A172 (cell line): ENCODE results near the gene SPEG. TPM values are rescaled to one million over a fixed set of nuclear protein-coding genes. Genes with fewer than 3 reads are reported as not detected.
"Not testable (repeated sequence)": the region's sequence is repeated elsewhere in the genome, so short reads cannot be mapped to it uniquely, and the experiment has no call there.

Experiments
- DNase-seq: peaks from one replicate; pipeline ENCODE4 v3.0.0-alpha.2; 2015; ENCODE audit warnings: low spot score
- total RNA-seq: library from RNA; depleted of rRNA; stranded (reverse); fragments of >200 nt; shearing (Covaris generic); gene quantifications from 2 replicates; pipeline ENCODE4 v1.2.3, GENCODE V29; 2014; rRNA removed

The SPEG gene
- 30.0 and 32.9 TPM in 2 replicates for total RNA-seq

- no peak for DNase-seq
Measured at GRCh38 chr2:219434718-219435525, at the start of gene SPEG. Gene SPEG, plus strand, starts transcription at chr2:219434843. Its CDS starts 135 bp downstream, at chr2:219434978.

GRCh38 chr2:219384859-219385258 is 49.8 kb upstream of the SPEG start:
- DNase-seq, result no peak

- DNase-seq, result no peak
Measured at GRCh38 chr2:219385958-219386520, 48.6 kb upstream of the SPEG start.

GRCh38 chr2:219386532-219387280 is 47.9 kb upstream of the SPEG start:
- no peak for DNase-seq

GRCh38 chr2:219387306-219388120 is 47.1 kb upstream of the SPEG start, which contains the start of gene DNPEP:
Gene DNPEP, minus strand, starts transcription at chr2:219387912. Its CDS starts 118 bp downstream, at chr2:219387794.
- peak; percentile 73 for DNase-seq

GRCh38 chr2:219388121-219388906 is 46.3 kb upstream of the SPEG start:
- peak; percentile 81 for DNase-seq

GRCh38 chr2:219388907-219389156 is 45.8 kb upstream of the SPEG start:
- no peak for DNase-seq

- no peak for DNase-seq
Measured at GRCh38 chr2:219392754-219393153, 41.9 kb upstream of the SPEG start.

GRCh38 chr2:219395056-219395455 is 39.6 kb upstream of the SPEG start:
- DNase-seq, result not testable (repeated sequence)

- no peak for DNase-seq
Measured at GRCh38 chr2:219395609-219396008, 39.0 kb upstream of the SPEG start.

GRCh38 chr2:219396863-219397457 is 37.7 kb upstream of the SPEG start:
- no peak for DNase-seq

GRCh38 chr2:219398721-219399363 is 35.8 kb upstream of the SPEG start:
- DNase-seq, result peak; percentile 16

- DNase-seq, result no peak
Measured at GRCh38 chr2:219399716-219400478, 34.7 kb upstream of the SPEG start.

GRCh38 chr2:219400562-219400961 is 34.1 kb upstream of the SPEG start:
- no peak for DNase-seq

- no peak for DNase-seq
Measured at GRCh38 chr2:219401606-219402005, 33.0 kb upstream of the SPEG start.

GRCh38 chr2:219402665-219403515 is 31.8 kb upstream of the SPEG start:
- peak; percentile 83 for DNase-seq

GRCh38 chr2:219403861-219404260 is 30.8 kb upstream of the SPEG start:
- DNase-seq, result no peak

- no peak for DNase-seq
Measured at GRCh38 chr2:219404291-219404910, 30.2 kb upstream of the SPEG start.
